GM18520 (cell line): Measurements from ENCODE around the gene EPHA1.

Experiments
- ATAC-seq: cut with Tn5 transposase; IDR thresholded peaks from one replicate; pipeline ENCODE4 v1.9.1; 2021; ENCODE audit not compliant: unreplicated experiment

EPHA1 gene

GRCh38 chr7:143375298-143376034, 33.2 kb downstream of the EPHA1 start:
- ATAC-seq = no peak

DNA sequence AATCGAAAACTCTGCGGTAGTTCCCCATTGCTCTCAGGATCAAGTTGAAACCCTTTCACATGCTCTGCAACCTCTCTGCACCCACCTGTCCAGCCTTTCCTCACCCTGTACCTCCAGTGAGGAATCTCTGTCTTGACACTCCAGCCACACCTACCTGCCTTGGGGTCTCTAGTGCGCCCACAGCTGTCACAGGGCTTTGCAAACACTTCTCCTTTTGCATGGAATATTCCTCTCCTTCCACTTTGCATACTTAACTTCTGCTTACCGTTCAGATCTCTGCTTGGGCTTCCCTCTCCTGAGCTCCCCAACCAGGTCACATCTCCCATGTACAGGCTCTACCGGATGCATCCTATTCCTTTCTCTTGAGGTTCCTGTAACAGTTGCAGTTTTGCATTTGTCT, 34.1 kb downstream of the EPHA1 start:
- ATAC-seq = no peak

- ATAC-seq = no peak
Observed at GRCh38 chr7:143373255-143373794, 35.3 kb downstream of the EPHA1 start.

DNA sequence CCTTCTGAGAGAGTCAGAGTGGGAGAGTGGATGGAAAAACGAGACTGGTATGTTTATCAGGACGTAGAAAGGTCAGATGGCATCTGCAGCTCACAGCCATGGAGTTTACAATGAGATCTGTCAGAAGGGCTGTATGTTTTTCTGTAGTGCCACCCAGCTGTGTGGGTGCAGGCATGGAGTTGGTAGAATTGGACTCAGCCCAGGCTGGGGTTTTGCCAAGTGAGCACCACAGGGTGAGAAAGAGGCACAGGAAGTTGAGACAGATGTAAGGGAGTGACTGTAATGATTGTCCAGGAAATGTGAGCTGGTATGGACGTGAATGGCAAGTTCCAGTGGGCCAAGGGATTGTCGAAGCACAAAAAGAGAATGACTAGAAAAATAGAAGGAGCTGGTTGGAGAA, 36.6 kb downstream of the EPHA1 start:
- no peak for ATAC-seq

- no peak for ATAC-seq
Observed at GRCh38 chr7:143369678-143370651, 38.7 kb downstream of the EPHA1 start.

- ATAC-seq = no peak
Observed at GRCh38 chr7:143368387-143368786, 40.3 kb downstream of the EPHA1 start.

DNA sequence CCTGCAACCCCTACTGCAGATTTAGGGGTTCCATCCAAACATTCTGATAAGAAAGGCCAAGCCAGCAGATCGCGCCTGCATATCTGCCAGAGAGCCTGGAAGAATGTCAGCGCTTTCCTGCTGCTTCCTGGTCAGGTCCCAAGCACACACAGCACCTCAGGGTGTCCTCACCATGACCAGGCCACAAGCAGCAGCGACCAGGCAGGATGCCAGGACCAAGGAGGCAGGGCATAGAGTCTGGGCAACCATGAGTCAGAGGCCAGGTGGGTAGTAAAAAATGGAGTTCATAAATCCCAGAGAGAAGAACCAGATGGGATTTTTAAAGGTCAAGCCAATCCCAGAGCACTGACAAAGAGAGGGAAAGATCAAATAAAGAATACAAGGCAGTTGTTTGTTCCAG, 40.7 kb downstream of the EPHA1 start:
- ATAC-seq = no peak

GRCh38 chr7:143363016-143363937, 45.4 kb downstream of the EPHA1 start:
- no peak for ATAC-seq

- ATAC-seq = no peak
Observed at GRCh38 chr7:143362131-143363015, 46.3 kb downstream of the EPHA1 start, which contains the start of gene FAM131B. Gene FAM131B (minus strand): TSS chr7:143362713. CDS start chr7:143362603, 110 bp downstream.

DNA sequence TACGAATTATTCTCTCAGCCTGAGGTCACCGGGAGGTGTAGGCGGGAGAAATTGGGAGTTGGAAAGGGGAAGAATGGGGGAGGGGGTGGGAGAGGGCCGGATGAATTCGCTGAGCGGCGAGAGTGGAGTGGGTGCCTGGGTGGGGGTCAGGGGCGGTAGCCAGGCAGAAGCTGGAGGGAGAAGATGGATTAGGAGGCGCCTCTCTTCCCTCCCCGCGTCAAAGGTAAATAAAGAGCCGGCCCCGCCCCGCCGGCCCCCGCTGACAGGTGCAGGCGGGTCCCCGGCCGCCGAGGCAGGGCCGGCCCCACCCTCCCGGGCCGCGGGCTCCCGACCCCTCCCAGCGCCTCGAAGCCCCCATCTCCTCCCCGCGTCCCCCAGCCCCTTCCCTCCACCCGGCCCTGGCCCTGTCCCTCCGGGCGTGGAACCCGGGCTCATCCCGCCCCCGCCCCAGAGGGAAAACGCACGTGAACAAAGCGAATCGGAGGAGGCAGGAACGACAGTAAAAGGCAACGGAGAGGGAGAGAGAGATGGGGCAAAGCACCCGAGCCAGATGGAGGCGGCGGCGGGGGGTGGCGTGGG, 47.0 kb downstream of the EPHA1 start:
- ATAC-seq = no peak

- no peak for ATAC-seq
Observed at GRCh38 chr7:143360788-143361551, 47.7 kb downstream of the EPHA1 start.

DNA sequence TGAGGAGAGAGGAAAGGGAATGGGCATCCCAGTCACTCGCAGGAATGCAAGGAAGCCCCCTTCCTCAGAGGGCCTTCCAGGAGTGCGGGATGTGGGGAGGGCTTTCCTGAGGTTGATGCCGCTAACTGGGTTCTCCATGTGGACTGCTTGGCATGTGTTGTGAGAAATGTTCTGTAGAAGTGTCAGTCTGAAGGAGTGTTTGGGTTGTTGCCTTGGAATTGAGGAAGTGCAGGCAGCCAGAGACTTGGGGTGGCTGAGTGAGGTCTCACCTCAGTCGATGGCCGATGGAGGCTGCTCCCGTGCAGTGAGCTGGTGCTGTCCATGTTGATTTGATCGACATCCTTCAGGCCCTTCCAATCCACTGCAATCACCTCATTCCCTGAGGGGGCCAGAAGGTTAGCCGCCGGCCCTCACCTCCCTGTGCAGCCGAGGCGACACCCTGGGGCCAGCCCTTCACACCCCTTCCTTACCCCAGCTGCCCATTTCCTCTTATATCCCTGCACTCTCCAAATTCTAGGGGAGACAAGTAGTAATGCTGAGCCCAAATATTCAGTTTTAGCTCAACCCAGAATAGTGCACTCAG, 48.8 kb downstream of the EPHA1 start:
- ATAC-seq = no peak

DNA sequence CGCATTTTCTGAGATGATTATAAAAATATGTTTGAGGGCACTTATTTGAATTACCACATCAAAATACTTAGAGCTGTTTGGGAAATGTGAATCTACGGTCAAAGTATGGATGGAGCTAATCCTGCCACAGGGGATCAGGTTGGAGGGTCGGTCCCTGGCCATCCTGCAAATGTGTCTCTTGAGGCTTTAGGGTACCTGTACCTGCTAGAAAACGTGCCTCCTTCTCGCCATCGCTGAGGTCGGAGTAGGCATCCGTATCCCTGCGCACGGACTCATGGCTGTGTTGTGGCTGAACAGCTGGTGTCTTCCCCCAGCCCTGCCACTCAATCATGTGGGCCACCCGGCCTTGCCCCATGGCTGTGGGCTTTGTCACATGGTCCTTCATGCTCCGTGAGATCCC, 50.0 kb downstream of the EPHA1 start:
- no peak for ATAC-seq

GRCh38 chr7:143356414-143357050, 52.1 kb downstream of the EPHA1 start:
- no peak for ATAC-seq

DNA sequence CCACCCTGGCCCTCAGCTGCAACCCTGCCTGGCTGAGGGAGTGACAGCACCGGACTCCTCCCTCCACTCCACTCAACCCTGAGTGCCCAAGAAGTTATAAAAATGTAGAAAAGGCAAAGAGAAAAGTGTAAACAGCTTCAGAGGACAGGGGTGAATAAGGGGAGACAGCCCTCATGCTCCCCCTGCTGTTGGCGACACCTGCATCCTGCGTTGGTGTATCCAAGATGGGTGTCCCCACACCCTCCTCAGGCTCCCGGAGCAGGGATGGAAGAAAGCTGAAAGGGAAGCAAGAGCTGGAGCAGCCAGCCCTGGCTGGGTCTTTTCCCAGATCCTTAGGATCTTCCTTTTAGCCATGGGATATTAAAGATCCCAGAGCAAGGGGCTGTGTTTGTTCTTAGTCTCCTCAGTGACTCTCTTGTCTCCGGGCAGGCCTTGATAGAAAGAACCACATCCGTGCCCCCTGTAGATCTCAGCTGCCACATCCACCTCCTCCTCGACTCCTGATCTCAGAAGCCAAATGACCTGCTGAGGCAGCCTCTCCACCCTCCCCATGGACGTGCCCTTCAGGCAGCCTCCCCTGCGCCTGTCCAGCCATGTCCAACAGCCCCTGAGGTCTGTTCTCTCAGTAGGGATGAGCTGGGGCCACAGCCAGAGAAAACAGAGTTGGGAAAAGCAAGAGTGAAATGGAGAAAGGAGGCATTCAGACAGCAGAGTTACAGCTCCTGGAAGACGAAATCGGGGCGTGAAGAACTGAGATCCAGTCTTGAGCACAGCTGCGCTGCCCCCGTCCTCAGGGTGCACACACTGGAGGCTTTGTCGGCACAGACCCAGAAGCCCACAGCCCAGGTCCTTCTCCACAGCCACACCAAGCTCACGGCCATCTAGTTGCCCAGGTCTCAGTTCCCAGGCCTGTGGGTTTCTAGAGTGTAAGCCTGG, 52.9 kb downstream of the EPHA1 start:
- no peak for ATAC-seq

DNA sequence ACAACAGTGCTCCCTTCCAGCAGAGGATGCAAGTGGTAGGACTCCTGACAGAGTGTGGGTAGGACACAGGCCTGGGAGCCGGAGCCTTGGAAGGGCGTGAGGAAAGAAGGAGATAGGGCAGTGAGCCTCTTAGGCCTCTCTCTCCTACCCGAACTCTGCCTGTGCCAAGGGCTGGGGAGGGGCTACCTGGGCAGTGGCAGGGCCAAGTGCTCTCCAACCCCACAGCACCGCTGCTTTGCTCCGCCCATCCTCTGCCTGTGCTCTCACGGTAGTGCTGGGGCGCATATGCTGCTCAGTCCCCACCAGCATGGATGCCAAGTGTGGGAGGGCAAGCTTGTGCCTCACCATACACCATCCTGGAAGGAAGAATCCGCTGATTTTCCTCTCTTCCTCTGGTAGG, 53.7 kb downstream of the EPHA1 start:
- ATAC-seq = no peak

- ATAC-seq = no peak
Observed at GRCh38 chr7:143354376-143354775, 54.3 kb downstream of the EPHA1 start.
